GM18519 (cell line): ENCODE results near the gene IL11.
"Not testable (repeated sequence)": the region's sequence is repeated elsewhere in the genome, so short reads cannot be mapped to it uniquely, and the experiment has no call there.

Source experiments
- ATAC-seq: cut with Tn5 transposase; IDR thresholded peaks from one replicate; pipeline ENCODE4 v1.9.1; 2021; ENCODE audit warnings: mild to moderate bottlenecking, moderate library complexity; ENCODE audit not compliant: unreplicated experiment, low FRiP score

The IL11 gene

DNA sequence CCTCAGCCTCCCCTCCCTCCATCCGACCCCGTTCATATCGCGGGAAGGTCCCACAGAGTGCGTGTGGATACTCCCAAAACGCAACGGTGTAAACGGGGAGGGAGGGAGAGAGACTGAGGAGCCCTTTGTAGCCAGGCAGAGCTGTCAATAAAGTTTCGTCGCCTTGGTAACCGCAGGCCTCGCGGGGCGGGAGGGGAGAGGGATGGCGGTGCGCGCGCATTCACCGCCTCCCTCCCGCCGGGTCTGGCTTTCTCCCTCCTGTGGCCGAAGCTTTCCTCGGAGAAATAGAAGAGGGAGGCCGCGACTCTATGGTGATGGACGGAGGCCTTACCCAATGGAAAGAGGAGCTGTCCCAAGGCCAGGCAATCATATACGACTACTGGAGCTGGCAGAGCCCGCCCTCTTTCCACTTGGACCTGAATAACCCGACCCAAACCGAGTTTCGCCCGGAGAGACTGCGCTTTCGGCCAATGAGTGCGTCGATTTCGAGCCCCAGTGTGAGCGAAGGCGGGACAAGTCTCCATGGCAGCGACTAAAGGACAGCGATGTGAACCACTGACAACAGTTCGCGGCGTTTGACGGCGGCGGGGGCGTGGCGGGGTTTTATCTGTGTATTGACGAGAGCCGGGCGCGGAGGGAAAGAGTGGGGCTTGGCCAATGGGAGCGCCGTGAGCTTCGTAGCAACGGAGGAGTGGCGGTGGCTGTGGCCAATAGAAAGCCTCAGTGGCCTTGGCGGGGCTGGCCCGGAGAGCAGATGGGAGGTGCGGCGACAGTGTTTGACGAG lies 31.0 kb downstream of the IL11 start, which contains the start of gene KMT5C:
Gene KMT5C (plus strand): TSS at position 772 of the 784 bp plus-strand sequence. CDS start 2,061 bp downstream, outside the sequence.
- ATAC-seq, result peak; percentile 69

DNA sequence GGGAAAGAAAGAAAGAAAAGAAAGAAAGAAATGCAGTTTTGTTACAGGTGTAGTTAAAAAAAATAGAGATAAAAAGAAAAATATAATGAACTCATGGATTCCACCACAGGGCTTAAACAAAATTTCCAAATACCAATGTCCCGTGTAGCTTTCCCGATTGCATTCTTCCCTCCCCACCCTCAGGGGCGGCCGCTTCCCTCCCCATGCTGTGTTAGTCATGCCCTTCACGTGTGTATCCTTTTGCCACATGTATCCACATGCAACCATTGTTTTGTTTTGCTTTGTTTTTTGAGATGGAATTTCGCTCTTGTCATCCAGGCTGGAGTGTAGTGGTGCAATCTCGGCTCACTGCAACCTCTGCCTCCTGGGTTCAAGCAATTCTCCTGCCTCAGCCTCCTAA lies 34.2 kb downstream of the IL11 start:
- ATAC-seq, result no peak

DNA sequence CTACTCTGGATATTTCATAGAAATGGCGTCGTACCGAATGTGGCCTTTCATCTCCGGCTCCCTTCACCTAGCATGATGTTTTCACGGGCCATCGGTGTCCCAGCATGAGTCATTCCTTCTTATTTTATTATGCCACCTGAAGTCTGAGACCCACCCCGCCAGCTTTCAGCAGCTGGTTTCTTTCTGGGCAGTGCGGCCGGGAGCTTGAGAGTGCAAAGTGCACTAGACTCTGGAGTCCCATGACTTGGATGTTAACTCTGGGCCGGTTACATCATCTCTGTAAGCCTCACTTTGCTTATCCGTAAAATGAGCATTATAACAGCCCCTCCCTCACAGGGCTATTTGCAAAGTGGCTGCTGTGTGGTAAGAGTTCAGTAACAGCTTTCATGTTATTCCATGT lies 36.4 kb downstream of the IL11 start:
- no peak for ATAC-seq

DNA sequence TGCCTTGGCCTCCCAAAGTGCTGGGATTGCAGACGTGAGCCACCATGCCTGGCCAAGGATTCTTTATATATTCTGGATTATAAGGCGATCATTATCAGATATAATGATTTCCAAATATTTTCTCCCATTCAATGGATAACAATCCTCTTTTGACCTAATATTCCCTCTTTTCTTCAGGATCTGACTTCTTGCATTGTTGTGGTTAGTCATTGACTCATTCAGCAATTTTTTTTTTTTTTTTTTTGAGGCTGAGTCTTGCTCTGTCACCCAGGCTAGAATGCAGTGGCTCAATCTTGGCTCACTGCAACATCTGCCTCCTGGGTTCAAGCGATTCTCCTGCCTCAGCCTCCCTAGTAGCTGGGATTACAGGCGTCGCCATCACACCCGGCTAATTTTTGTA lies 40.5 kb downstream of the IL11 start:
- not testable (repeated sequence) for ATAC-seq

DNA sequence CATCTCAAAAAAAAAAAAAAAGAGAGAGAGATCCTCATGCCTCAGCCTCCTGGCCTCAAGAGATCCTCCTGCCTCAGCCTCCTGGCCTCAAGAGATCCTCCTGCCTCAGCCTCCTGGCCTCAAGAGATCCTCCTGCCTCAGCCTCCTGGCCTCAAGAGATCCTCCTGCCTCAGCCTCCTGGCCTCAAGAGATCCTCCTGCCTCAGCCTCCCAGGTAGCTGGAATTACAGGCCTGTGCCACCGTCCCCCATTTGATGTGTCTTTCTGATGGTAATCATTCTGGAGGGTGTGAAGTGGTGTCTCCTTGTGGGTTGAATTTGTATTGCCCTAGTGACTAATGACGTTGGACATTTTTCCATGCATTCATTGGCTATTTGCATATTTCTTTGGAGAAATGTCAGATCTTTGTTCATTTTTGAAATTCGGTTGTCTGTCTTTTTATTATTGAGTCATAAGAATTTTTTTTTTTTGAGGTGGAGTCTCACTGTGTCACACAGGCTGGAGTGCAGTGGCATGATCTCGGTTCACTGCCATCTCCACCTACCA lies 41.4 kb downstream of the IL11 start:
- ATAC-seq, result not testable (repeated sequence)

DNA sequence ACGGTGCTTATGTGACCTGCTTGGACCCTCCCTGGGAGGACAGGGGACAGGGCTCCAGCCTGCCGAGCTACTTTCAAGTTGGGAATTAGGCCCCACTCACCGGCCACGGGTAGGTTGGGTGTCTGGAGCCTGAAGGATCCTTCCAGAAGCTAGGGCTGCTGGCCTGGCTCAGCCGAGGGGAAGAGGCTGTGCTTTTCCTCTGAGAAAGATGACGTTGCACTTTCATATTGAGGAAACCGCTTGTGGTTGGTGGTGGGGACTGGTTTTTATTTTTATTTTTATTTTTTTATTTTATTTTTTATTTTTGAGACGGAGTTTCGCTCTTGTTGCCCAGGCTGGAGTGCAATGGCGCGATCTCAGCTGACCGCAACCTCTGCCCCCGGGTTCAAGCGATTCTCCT lies 45.1 kb downstream of the IL11 start, which contains the start of gene TMEM150B:
Gene TMEM150B (minus strand): TSS at position 170 of the 400 bp plus-strand sequence. CDS start 4,305 bp downstream, outside the sequence.
- ATAC-seq, result no peak

DNA sequence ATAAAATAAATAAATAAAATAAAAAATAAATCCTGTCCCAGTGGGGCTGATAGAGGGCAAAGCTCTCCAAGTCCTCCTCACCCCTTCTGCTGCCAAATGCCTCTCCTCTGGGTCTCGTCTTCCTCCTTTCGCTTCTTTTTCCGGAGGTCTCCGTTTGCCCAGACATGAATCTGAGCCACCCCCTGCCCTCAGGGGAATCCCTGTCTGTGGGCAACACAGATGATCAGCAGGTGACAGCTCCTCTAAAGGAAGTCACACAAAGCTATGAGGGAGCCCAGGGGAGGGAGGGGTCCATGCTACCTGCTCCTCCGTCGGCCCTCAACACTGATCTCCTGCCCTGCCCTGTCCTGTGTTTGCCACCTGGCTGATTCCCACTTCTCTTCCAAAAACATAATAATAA lies 45.6 kb downstream of the IL11 start:
- ATAC-seq, result no peak

DNA sequence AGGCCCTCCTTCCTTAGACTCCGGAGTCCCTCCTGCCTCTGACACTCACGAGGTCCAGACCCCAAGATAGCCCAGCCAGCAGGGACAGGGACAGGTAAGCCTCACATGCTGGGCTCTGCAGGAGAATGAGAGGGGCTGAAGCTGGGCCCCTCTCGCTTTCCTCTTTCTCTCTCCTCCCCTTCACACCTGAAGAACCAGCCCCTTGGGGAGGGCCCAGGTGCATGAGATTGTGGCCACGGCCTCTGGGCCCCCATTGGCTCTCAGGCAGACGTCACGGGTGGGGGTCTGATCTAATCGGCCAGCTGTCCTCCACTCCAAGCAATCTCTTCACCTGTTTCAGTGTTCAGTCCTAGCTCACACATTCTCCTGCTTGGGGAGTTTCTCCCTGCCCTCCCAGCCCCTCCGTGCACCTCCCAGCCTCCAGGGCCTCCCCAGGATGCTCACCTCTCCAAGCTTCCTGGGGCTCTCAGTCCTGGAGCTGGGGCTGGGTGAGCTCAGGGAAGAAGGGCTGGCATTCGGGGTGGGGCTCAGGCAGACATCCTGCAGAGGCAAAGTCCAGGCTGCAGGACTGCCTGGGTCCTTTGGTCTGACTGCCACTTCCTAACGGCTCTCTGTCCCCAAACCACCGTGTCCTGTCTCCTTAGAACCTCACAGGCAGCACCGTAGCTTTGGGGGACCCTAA lies 47.9 kb downstream of the IL11 start:
- ATAC-seq, result no peak

GRCh38 chr19:55321466-55322137 lies 48.7 kb downstream of the IL11 start:
- ATAC-seq, result no peak

- ATAC-seq, result no peak
Measured at GRCh38 chr19:55320844-55321419, 49.3 kb downstream of the IL11 start.

GRCh38 chr19:55319785-55320184 lies 50.5 kb downstream of the IL11 start:
- no peak for ATAC-seq

DNA sequence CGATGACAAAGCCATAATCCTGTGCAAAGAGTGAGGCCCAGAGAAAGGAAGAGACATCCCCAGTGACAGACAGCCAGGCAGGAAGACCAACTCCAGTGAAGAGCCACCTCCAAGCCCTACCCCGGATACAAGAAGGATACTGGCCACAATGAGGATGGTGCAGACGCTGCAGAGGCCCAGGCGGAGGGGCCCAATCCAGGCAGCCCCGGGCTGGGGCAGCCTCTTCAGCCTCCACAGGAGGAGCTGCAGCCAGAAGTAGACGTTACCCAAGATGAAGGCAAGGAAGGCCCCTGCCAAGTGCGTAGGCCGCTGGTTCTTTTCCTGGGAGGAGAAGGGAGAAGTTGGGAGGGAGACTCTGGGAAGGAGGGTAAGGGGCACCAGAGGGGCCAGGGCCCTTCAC lies 53.6 kb downstream of the IL11 start:
- ATAC-seq, result no peak

DNA sequence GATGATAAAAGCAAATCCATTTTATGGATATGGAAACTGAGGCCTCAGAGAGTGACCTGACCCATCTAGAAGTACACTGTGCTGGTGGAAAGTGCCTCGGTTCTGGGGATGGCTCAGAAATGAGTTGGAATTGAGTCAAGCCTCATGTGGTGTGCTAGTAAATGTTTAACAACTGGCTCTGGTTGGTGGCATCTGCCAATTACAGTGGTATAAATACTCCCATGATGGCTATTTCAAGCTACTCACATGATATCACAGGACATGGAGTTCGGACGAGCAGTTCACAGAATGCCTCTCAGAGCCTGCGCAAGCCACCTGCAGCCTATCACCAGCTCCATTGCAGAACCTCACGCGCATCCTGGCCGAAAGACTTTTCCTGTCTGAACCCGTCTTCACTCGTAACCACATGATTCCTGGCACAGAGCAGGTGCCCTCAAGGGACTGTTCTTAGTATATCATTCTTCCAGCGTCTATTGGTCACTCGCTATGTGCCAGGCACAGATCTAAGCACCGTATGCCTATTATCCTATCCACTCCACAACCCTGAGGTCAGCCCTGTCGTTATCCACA lies 54.2 kb downstream of the IL11 start:
- no peak for ATAC-seq

- ATAC-seq, result no peak
Measured at GRCh38 chr19:55314396-55314795, 55.9 kb downstream of the IL11 start.
